Fibroblast of lung (primary cell): ENCODE data around the gene LGALS8. TPM values are rescaled to one million over a fixed set of nuclear protein-coding genes. Genes with fewer than 3 reads are reported as not detected.

Experiments used
- DNase-seq, 2 donors: peaks; one replicate each; pipeline versions ENCODE4 v3.0.0 to v3.0.0-alpha.2; 2010; ENCODE audit warnings: low read depth in 2 of 2
- H2AFZ ChIP-seq: 2 replicates; pipeline ENCODE4 v1.5.1; 2012; ENCODE audit warnings: low read length, control low read depth, inconsistent platforms
- H3K27ac ChIP-seq: 2 replicates; pipeline ENCODE4 v1.5.1; 2011; ENCODE audit warnings: low read length, control low read depth; ENCODE audit not compliant: insufficient read depth
- H3K27me3 ChIP-seq: 2 replicates; pipeline ENCODE4 v1.5.1; 2011; ENCODE audit warnings: mild to moderate bottlenecking, low read length; ENCODE audit not compliant: control insufficient read depth, insufficient read depth
- H3K36me3 ChIP-seq: 2 replicates; pipeline ENCODE4 v1.5.1; 2011; ENCODE audit warnings: low read length; ENCODE audit not compliant: control insufficient read depth, insufficient read depth
- H3K4me1 ChIP-seq: 2 replicates; pipeline ENCODE4 v1.5.1; 2011; ENCODE audit warnings: low read length; ENCODE audit not compliant: control insufficient read depth, insufficient read depth; ENCODE audit errors: extremely low read depth
- H3K4me2 ChIP-seq: 2 replicates; pipeline ENCODE4 v1.5.1; 2011; ENCODE audit warnings: low read length, control low read depth; ENCODE audit not compliant: insufficient read depth; ENCODE audit errors: extremely low read depth
- H3K4me3 ChIP-seq, 4 experiments: fragments of 200-600 bp in 1 of 4; sonication (generic) in 1 of 4; replicated peaks in 1 of 4; 2 replicates each; pipeline ENCODE4 v1.5.1; 2011 to 2016; ENCODE audit warnings: low read length in 4 of 4, low read depth in 3 of 4, mild to moderate bottlenecking in 3 of 4, control low read depth in 2 of 4, inconsistent platforms in 1 of 4, mixed read lengths in 1 of 4; ENCODE audit not compliant: insufficient read depth in 1 of 4; ENCODE audit errors: control extremely low read depth in 1 of 4
- H3K79me2 ChIP-seq: 2 replicates; pipeline ENCODE4 v1.5.1; 2012; ENCODE audit warnings: mild to moderate bottlenecking, low read length, inconsistent platforms; ENCODE audit not compliant: control insufficient read depth, insufficient read depth
- H3K9ac ChIP-seq: 2 replicates; pipeline ENCODE4 v1.5.1; 2011; ENCODE audit warnings: mild to moderate bottlenecking, low read length, control low read depth; ENCODE audit not compliant: insufficient read depth
- H3K9me3 ChIP-seq: 2 replicates; pipeline ENCODE4 v1.5.1; 2012; ENCODE audit warnings: low read depth, low read length; ENCODE audit not compliant: control insufficient read depth, insufficient read depth
- H4K20me1 ChIP-seq: 2 replicates; pipeline ENCODE4 v1.5.1; 2011; ENCODE audit warnings: low read length; ENCODE audit not compliant: control insufficient read depth, insufficient read depth; ENCODE audit errors: extremely low read depth
- EZH2 ChIP-seq: IDR thresholded peaks from 2 replicates; pipeline ENCODE4 v1.5.1; 2012; ENCODE audit warnings: low read length, control low read depth, mild to moderate bottlenecking; ENCODE audit errors: missing control alignments
- polyA plus RNA-seq, 2 donors: library from polyadenylated mRNA; depleted of rRNA in 1 of 2; stranded (reverse) in 1 of 2; unstranded in 1 of 2; fragments of >200 nt; gene quantifications; 2 replicates each; pipeline ENCODE4 v1.2.1, GENCODE V29; 2011 to 2012; ENCODE audit warnings: missing spikeins in 1 of 2
- total RNA-seq: library from RNA; depleted of rRNA; stranded (reverse); fragments of >200 nt; gene quantifications from 2 replicates; pipeline ENCODE4 v1.2.1, GENCODE V29; 2014
- TF ChIP-seq, protein P1 (sequence below), 2 donors: IDR thresholded peaks in 1 of 2; conservative IDR thresholded peaks in 1 of 2; 1 replicate in 1 of 2; 2 replicates in 1 of 2; pipeline ENCODE4 v1.5.1; 2011 to 2012; ENCODE audit warnings: low read length in 2 of 2, control low read depth in 1 of 2, inconsistent platforms in 1 of 2, low read depth in 1 of 2, mild to moderate bottlenecking in 1 of 2

The LGALS8 gene
- total and polyA plus RNA-seq, 2 donors (not counting 1 experiment from before 2014, with no cell fraction given): 53.1 to 64.2 TPM

GRCh38 chr1:236497908-236498307 lies 25.9 kb upstream of the LGALS8 start:
- no peaks in the 10 kb centered on the region for H3K79me2 ChIP-seq
- H4K20me1 ChIP-seq: no peaks in the 10 kb centered on the region
- no peaks in the 10 kb centered on the region for H3K9me3 ChIP-seq
- H3K4me3 ChIP-seq: no peak overlapping the region
- H3K9ac ChIP-seq: no peak overlapping the region
- no peak overlapping the region for H2AFZ ChIP-seq
- H3K36me3 ChIP-seq: no peaks in the 10 kb centered on the region
- no peak overlapping the region for H3K4me2 ChIP-seq
- no peak overlapping the region for H3K27ac ChIP-seq
- TF ChIP-seq, protein P1, sequence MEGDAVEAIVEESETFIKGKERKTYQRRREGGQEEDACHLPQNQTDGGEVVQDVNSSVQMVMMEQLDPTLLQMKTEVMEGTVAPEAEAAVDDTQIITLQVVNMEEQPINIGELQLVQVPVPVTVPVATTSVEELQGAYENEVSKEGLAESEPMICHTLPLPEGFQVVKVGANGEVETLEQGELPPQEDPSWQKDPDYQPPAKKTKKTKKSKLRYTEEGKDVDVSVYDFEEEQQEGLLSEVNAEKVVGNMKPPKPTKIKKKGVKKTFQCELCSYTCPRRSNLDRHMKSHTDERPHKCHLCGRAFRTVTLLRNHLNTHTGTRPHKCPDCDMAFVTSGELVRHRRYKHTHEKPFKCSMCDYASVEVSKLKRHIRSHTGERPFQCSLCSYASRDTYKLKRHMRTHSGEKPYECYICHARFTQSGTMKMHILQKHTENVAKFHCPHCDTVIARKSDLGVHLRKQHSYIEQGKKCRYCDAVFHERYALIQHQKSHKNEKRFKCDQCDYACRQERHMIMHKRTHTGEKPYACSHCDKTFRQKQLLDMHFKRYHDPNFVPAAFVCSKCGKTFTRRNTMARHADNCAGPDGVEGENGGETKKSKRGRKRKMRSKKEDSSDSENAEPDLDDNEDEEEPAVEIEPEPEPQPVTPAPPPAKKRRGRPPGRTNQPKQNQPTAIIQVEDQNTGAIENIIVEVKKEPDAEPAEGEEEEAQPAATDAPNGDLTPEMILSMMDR (conservative IDR thresholded peaks at IDR 0.05 in 1 of 2, IDR thresholded peaks at IDR 0.05 in 1 of 2; ENCODE audit: low read depth in 1 of 2, low read length in 2 of 2): no peak
- no peak for TF ChIP-seq EZH2
- no peaks in the 10 kb centered on the region for H3K27me3 ChIP-seq
- no peak for DNase-seq
- H3K4me1 ChIP-seq: no peaks in the 10 kb centered on the region

DNA sequence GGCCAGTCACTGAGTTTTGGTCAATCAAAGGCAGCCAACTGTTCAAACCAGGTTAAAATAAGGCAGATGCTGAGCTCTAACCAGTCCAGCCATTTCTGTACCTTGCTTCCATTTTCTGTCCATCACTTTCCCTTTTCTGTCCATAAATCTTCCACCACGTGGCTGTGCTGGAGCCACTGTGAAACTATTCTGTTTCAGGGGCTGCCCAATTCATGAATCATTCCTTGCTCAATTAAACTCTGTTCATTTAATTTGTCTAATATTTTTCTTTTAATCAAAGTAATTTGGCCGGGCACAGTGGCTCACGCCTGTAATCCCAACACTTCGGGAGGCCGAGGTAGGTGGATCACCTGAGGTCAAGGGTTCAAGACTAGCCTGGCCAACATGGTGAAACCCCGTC lies 22.7 kb upstream of the LGALS8 start:
- Histone ChIP-seq H3K27me3 (no peaks in the 10 kb centered on the region), H3K27ac (no peak overlapping the region), H3K79me2 (no peaks in the 10 kb centered on the region), H4K20me1 (no peaks in the 10 kb centered on the region), H2AFZ (no peak overlapping the region), H3K4me1 (no peaks in the 10 kb centered on the region), H3K4me3 (no peak overlapping the region), H3K4me2 (no peak overlapping the region), H3K9ac (no peak overlapping the region), H3K36me3 (no peaks in the 10 kb centered on the region), H3K9me3 (no peaks in the 10 kb centered on the region)
- TF ChIP-seq, protein P1 (conservative IDR thresholded peaks at IDR 0.05 in 1 of 2, IDR thresholded peaks at IDR 0.05 in 1 of 2; ENCODE audit: low read depth in 1 of 2, low read length in 2 of 2): no peak
- TF ChIP-seq EZH2: no peak
- no peak for DNase-seq

- Histone ChIP-seq H3K79me2 (no peaks in the 10 kb centered on the region), H3K9me3 (no peaks in the 10 kb centered on the region), H3K27me3 (no peaks in the 10 kb centered on the region), H3K27ac (no peak overlapping the region), H3K4me3 (no peak overlapping the region), H3K4me1 (no peaks in the 10 kb centered on the region), H2AFZ (peak overlapping the region; percentile 87), H3K9ac (no peak overlapping the region), H3K36me3 (no peaks in the 10 kb centered on the region), H3K4me2 (peak overlapping the region; percentile 35), H4K20me1 (no peaks in the 10 kb centered on the region)
- TF ChIP-seq EZH2: no peak
- TF ChIP-seq, protein P1 (conservative IDR thresholded peaks at IDR 0.05 in 1 of 2, IDR thresholded peaks at IDR 0.05 in 1 of 2; ENCODE audit: low read depth in 1 of 2, low read length in 2 of 2): no peak
- peak in 1 of 2 donors; percentile 56 for DNase-seq
These were observed 21.2 kb upstream of the LGALS8 start for GRCh38 chr1:236502579-236502971.
